Effector memory CD8-positive, alpha-beta T cell (primary cell): ENCODE data around the gene DRC7.

Experiments used
- ATAC-seq: fragments of 150-1000 bp; cut with Tn5 transposase; replicated peaks from 2 replicates; pipeline ENCODE4 v1.10.0; 2021; ENCODE audit warnings: mild to moderate bottlenecking, moderate library complexity
- DNase-seq, 3 experiments: peaks; one replicate each; pipeline ENCODE4 v3.0.0; 2021
- H3K27ac Mint-ChIP-seq, 2 donors: one replicate each; pipeline ENCODE4 v1.8.0; 2022; ENCODE audit warnings: mild to moderate bottlenecking in 2 of 2, mixed read lengths in 2 of 2, moderate library complexity in 2 of 2
- H3K27me3 Mint-ChIP-seq, 2 donors: one replicate each; pipeline ENCODE4 v1.8.0; 2022; ENCODE audit warnings: mixed read lengths in 2 of 2
- H3K36me3 Mint-ChIP-seq: one replicate; pipeline ENCODE4 v1.8.0; 2022; ENCODE audit warnings: mild to moderate bottlenecking, moderate library complexity, mixed read lengths; ENCODE audit not compliant: insufficient read depth
- H3K4me1 Mint-ChIP-seq, 2 donors: one replicate each; pipeline ENCODE4 v1.8.0; 2022; ENCODE audit warnings: low read depth in 2 of 2, mixed read lengths in 2 of 2
- H3K4me3 Mint-ChIP-seq, 2 donors: one replicate each; pipeline ENCODE4 v1.8.0; 2022; ENCODE audit warnings: mild to moderate bottlenecking in 2 of 2, mixed read lengths in 2 of 2, moderate library complexity in 2 of 2
- H3K9me3 Mint-ChIP-seq, 2 donors: one replicate each; pipeline ENCODE4 v1.8.0; 2022; ENCODE audit warnings: mixed read lengths in 2 of 2

The DRC7 gene

GRCh38 chr16:57686577-57686976 is 8.0 kb upstream of the DRC7 start:
- peaks cover 0 to 6% of the 10 kb centered on the region in 2 donors for H3K27me3 Mint-ChIP-seq
- peaks cover 14 to 19% of the 10 kb centered on the region in 2 donors for H3K4me1 Mint-ChIP-seq
- H3K9me3 Mint-ChIP-seq: no peaks in the 10 kb centered on the region
- no peak for ATAC-seq
- no peak for DNase-seq
- no peak overlapping the region for H3K4me3 Mint-ChIP-seq
- H3K27ac Mint-ChIP-seq: no peak overlapping the region
- peaks cover 2% of the 10 kb centered on the region for H3K36me3 Mint-ChIP-seq

GRCh38 chr16:57687363-57687929 is 7.2 kb upstream of the DRC7 start:
- no peak for DNase-seq
- Mint-ChIP-seq H3K27ac (peak overlapping the region in 1 of 2 donors; percentile 83), H3K9me3 (no peaks in the 10 kb centered on the region), H3K36me3 (peaks cover 2% of the 10 kb centered on the region), H3K27me3 (peaks cover 0 to 6% of the 10 kb centered on the region in 2 donors), H3K4me1 (peaks cover 14 to 19% of the 10 kb centered on the region in 2 donors), H3K4me3 (no peak overlapping the region)
- no peak for ATAC-seq

GRCh38 chr16:57688487-57688986 is 6.1 kb upstream of the DRC7 start:
- no peaks in the 10 kb centered on the region for H3K9me3 Mint-ChIP-seq
- DNase-seq (no peak), ATAC-seq (no peak)
- peak overlapping the region; percentile 11 to 88 for H3K27ac Mint-ChIP-seq
- H3K4me1 Mint-ChIP-seq: peaks cover 14 to 19% of the 10 kb centered on the region in 2 donors
- H3K27me3 Mint-ChIP-seq: peaks cover 6 to 9% of the 10 kb centered on the region in 2 donors
- peaks cover 2% of the 10 kb centered on the region for H3K36me3 Mint-ChIP-seq
- H3K4me3 Mint-ChIP-seq: no peak overlapping the region

GRCh38 chr16:57688987-57689761 is 5.4 kb upstream of the DRC7 start:
- peak overlapping the region; percentile 30 to 37 for H3K4me3 Mint-ChIP-seq
- no peak for DNase-seq
- ATAC-seq: no peak
- peaks cover 14 to 19% of the 10 kb centered on the region in 2 donors for H3K4me1 Mint-ChIP-seq
- peak overlapping the region; percentile 86 to 88 for H3K27ac Mint-ChIP-seq
- peaks cover 6 to 13% of the 10 kb centered on the region in 2 donors for H3K27me3 Mint-ChIP-seq
- H3K9me3 Mint-ChIP-seq: no peaks in the 10 kb centered on the region
- H3K36me3 Mint-ChIP-seq: peaks cover 2% of the 10 kb centered on the region

GRCh38 chr16:57689762-57690558 is 4.6 kb upstream of the DRC7 start:
- H3K9me3 Mint-ChIP-seq: no peaks in the 10 kb centered on the region
- H3K27ac Mint-ChIP-seq: peak overlapping the region; percentile 86 to 88
- H3K4me1 Mint-ChIP-seq: peaks cover 17 to 22% of the 10 kb centered on the region in 2 donors
- H3K4me3 Mint-ChIP-seq: peak overlapping the region; percentile 30 to 37
- DNase-seq (peak; percentile 23 to 48 (median 45)), ATAC-seq (peak; percentile 91)
- H3K36me3 Mint-ChIP-seq: peaks cover 6% of the 10 kb centered on the region
- peaks cover 6 to 13% of the 10 kb centered on the region in 2 donors for H3K27me3 Mint-ChIP-seq

GRCh38 chr16:57690782-57691471 is 3.7 kb upstream of the DRC7 start:
- H3K27me3 Mint-ChIP-seq: peaks cover 6 to 13% of the 10 kb centered on the region in 2 donors
- peaks cover 21% of the 10 kb centered on the region in 2 donors for H3K4me1 Mint-ChIP-seq
- peak overlapping the region in 1 of 2 donors; percentile 88 for H3K27ac Mint-ChIP-seq
- no peaks in the 10 kb centered on the region for H3K9me3 Mint-ChIP-seq
- H3K36me3 Mint-ChIP-seq: peaks cover 6% of the 10 kb centered on the region
- no peak for DNase-seq
- no peak overlapping the region for H3K4me3 Mint-ChIP-seq
- ATAC-seq: no peak

GRCh38 chr16:57692636-57693035 is 2.0 kb upstream of the DRC7 start:
- no peak overlapping the region for H3K4me3 Mint-ChIP-seq
- H3K9me3 Mint-ChIP-seq: no peaks in the 10 kb centered on the region
- DNase-seq: no peak
- peaks cover 6 to 13% of the 10 kb centered on the region in 2 donors for H3K27me3 Mint-ChIP-seq
- peaks cover 21% of the 10 kb centered on the region in 2 donors for H3K4me1 Mint-ChIP-seq
- ATAC-seq: no peak
- peaks cover 6% of the 10 kb centered on the region for H3K36me3 Mint-ChIP-seq
- H3K27ac Mint-ChIP-seq: peak overlapping the region in 1 of 2 donors; percentile 18

- Mint-ChIP-seq H3K27me3 (peaks cover 6 to 13% of the 10 kb centered on the region in 2 donors), H3K27ac (peak overlapping the region in 1 of 2 donors; percentile 36), H3K36me3 (peaks cover 6% of the 10 kb centered on the region), H3K4me3 (no peak overlapping the region), H3K4me1 (peaks cover 14 to 21% of the 10 kb centered on the region in 2 donors), H3K9me3 (no peaks in the 10 kb centered on the region)
- DNase-seq (no peak), ATAC-seq (no peak)
Observed at GRCh38 chr16:57693550-57693949, 1.1 kb upstream of the DRC7 start.

- H3K4me3 Mint-ChIP-seq: no peak overlapping the region
- H3K27me3 Mint-ChIP-seq: peaks cover 6 to 13% of the 10 kb centered on the region in 2 donors
- H3K9me3 Mint-ChIP-seq: no peaks in the 10 kb centered on the region
- peaks cover 6% of the 10 kb centered on the region for H3K36me3 Mint-ChIP-seq
- ATAC-seq (no peak), DNase-seq (no peak)
- peak overlapping the region in 1 of 2 donors; percentile 32 for H3K27ac Mint-ChIP-seq
- peaks cover 9 to 19% of the 10 kb centered on the region in 2 donors for H3K4me1 Mint-ChIP-seq
Observed at GRCh38 chr16:57694231-57694724, 328 bp upstream of the DRC7 start.

GRCh38 chr16:57695680-57696069 is 1.1 kb downstream of the DRC7 start:
- Mint-ChIP-seq H3K4me1 (peaks cover 5 to 10% of the 10 kb centered on the region in 2 donors), H3K4me3 (no peak overlapping the region), H3K9me3 (no peaks in the 10 kb centered on the region), H3K27ac (no peak overlapping the region), H3K27me3 (peaks cover 4 to 13% of the 10 kb centered on the region in 2 donors), H3K36me3 (peaks cover 6% of the 10 kb centered on the region)
- DNase-seq: no peak
- ATAC-seq: no peak

GRCh38 chr16:57696240-57696639 is 1.6 kb downstream of the DRC7 start:
- H3K27me3 Mint-ChIP-seq: peaks cover 0 to 13% of the 10 kb centered on the region in 2 donors
- H3K4me3 Mint-ChIP-seq: no peak overlapping the region
- no peaks in the 10 kb centered on the region for H3K9me3 Mint-ChIP-seq
- peaks cover 6% of the 10 kb centered on the region for H3K36me3 Mint-ChIP-seq
- H3K27ac Mint-ChIP-seq: no peak overlapping the region
- no peak for DNase-seq
- peaks cover 5 to 7% of the 10 kb centered on the region in 2 donors for H3K4me1 Mint-ChIP-seq
- no peak for ATAC-seq

GRCh38 chr16:57697896-57698537 is 3.4 kb downstream of the DRC7 start:
- ATAC-seq: no peak
- DNase-seq: no peak
- Mint-ChIP-seq H3K9me3 (no peaks in the 10 kb centered on the region), H3K27me3 (peaks cover 0 to 7% of the 10 kb centered on the region in 2 donors), H3K4me1 (peaks cover 5 to 7% of the 10 kb centered on the region in 2 donors), H3K27ac (no peak overlapping the region), H3K36me3 (peaks cover 4% of the 10 kb centered on the region), H3K4me3 (no peak overlapping the region)
